ENCODE data around the gene P2RY8.
"Not testable (repeated sequence)": the region's sequence is repeated elsewhere in the genome, so short reads cannot be mapped to it uniquely, and the experiment has no call there.

Gene P2RY8, protein sequence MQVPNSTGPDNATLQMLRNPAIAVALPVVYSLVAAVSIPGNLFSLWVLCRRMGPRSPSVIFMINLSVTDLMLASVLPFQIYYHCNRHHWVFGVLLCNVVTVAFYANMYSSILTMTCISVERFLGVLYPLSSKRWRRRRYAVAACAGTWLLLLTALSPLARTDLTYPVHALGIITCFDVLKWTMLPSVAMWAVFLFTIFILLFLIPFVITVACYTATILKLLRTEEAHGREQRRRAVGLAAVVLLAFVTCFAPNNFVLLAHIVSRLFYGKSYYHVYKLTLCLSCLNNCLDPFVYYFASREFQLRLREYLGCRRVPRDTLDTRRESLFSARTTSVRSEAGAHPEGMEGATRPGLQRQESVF

GRCh38 chrX:1537031-1537715 is at the start of gene P2RY8:
P2RY8 (minus strand) TSS chrX:1537185; CDS start chrX:1466558, 70,627 bp downstream.
- peak; percentile 84 for DNase-seq

DNA sequence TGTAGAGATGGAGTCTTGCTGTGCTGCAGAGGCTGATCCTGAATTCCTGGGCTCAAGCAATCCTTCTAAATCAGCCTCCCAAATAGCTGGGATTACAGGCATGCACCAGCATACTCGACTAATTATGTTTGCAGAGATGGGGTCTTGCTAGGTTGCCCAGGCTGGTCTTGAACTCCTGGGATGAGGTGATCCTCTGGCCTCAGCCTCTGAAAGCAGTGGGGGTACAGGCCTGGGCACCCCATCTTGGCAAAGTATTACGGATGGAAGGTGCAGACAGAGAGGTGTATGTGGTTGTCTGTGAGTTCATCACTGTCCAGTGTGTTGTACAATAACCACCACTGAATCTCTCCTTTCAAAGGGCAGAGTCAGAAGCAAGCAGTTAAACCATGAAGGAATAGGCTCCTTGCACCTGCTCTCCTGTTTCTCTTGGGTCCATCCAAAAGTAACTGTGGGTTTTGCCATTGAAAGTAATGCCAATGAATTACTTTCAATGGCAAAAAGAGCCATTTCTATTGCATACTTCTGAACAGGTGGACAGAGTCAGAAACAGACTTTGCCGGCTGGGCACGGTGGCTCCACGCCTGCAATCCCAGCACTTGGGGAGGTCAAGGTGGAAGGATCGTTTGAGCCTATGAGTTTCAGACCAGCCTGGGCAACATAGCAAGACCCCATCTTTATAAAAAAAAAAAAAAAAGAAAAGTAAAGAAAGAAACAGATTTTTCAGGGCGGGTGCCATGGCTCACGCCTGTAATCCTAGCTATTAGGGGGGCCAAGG is 47.4 kb upstream of the P2RY8 start:
- no peak for DNase-seq

GRCh38 chrX:1582686-1583437 is 45.9 kb upstream of the P2RY8 start:
- DNase-seq: peak; percentile 83

DNA sequence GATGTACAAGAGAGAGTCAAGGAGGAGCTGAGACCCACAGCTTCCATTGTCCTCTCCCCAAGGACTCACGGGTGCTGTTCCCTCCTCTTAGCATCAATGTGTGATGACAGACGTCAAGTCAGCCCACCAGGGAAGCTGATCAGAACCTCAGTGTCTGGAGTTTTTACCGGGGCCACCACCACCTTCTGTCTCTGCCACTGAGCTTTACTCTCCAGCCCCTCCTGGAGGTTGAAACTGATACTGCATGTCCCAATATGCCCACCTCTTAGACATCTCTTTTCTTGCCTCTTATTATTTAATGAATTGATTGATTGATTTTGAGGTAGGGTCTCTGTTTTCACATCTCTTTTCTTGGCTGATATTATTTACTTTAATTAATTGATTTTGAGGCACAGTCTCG is 44.1 kb upstream of the P2RY8 start:
- peak; percentile 78 for DNase-seq

GRCh38 chrX:1578511-1579173 is 41.7 kb upstream of the P2RY8 start:
- DNase-seq: no peak

DNA sequence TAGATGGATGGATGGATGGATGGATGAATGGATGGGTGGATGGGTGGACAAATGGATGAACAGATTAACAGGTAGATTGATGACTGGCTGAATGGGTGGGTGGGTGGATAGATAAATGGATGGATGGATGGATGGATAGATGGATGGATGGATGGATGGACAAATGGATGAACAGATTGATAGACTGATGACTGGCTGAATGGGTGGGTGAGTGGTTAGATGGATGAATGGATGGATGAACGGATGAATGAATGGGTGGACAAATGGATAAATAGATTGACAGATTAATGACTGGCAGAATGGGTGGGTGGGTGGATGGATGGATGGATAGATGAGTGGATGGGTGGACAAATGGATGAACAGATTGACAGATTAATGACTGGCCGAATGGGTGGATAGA is 40.9 kb upstream of the P2RY8 start:
- DNase-seq: no peak

GRCh38 chrX:1576201-1576992 is 39.4 kb upstream of the P2RY8 start:
- no peak for DNase-seq

GRCh38 chrX:1574181-1574580 is 37.2 kb upstream of the P2RY8 start:
- not testable (repeated sequence) for DNase-seq

DNA sequence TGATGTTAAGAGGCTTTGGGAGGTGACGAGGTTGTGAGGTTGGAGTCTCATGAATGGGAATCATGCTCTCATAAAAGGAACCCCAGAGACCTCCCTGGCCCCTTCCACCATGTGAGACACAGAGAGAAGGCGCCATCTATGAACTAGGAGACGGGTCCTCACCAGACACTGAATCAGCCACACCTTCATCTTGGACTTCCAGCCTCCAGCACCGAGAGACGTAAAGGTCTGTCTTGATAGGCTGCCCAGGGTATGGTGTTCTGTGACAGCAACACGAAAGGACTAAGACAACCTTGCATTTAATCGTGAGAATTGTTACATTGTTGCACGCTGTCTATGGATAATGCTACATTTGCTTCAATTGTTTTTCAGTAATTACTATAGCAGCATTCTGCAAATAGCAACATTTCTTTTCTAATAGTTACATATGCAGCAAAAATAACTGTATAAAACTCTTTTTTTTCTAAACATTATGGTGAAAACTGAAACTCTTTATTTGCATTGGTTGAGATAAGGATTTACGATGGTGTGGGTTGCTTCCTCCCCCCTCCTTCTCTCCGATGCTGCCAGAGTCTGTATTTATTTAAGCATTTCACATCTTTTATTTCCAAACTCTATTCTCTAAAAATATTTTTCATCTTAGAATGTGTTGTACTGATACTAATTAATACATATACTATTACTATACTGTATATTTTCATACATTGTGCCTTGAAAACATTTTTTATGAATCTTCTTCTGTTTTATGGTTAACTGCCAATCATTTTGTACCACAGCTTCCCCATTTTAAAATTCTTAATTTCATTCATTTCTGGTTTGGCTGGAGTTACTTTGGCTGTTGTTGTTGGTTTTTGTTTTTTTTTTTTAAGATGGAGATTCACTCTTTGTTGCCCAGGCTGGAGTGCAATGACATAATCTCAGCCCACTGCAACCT is 28.0 kb upstream of the P2RY8 start:
- no peak for DNase-seq

- DNase-seq: not testable (repeated sequence)
These were observed 27.1 kb upstream of the P2RY8 start for GRCh38 chrX:1564077-1564476.

- DNase-seq: no peak
These were observed 24.2 kb upstream of the P2RY8 start for GRCh38 chrX:1561164-1561563.

- no peak for DNase-seq
These were observed 21.9 kb upstream of the P2RY8 start for GRCh38 chrX:1558761-1559468.

DNA sequence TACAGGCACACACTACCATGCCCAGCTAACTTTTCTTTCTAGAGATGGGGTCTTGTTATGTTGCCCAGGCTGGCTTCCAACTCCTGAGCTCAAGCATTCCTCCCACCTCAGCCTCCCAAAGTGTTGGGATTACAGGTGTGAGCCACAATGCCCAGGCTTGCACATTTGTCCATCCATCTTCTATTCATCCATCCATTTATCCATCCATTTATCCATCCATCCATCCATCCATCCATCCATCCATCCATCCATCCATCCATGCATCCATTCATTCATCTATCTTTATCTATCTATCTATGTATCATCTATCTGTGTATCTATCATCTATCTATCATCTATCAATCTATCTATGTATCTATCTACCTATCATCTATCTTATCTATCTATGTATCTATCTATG is 20.5 kb upstream of the P2RY8 start:
- not testable (repeated sequence) for DNase-seq

DNA sequence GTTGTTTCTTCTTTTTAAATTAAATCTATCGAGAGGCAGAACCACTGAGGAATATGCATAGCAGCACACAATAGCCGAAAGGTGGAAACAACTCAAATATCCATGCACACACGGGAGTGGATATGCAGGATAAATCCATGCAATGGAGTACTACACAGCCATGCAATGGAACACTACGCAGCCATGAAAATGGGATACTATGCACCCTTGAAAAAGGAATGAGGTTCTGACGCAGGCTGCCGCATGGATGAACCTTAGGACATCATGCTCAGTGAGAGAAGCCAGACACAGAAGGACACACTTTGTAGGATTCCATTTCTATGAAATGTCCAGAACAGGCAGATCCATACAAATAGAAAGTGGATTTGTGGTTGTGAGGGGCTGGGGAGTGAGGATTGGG is 18.4 kb upstream of the P2RY8 start:
- DNase-seq: no peak

DNA sequence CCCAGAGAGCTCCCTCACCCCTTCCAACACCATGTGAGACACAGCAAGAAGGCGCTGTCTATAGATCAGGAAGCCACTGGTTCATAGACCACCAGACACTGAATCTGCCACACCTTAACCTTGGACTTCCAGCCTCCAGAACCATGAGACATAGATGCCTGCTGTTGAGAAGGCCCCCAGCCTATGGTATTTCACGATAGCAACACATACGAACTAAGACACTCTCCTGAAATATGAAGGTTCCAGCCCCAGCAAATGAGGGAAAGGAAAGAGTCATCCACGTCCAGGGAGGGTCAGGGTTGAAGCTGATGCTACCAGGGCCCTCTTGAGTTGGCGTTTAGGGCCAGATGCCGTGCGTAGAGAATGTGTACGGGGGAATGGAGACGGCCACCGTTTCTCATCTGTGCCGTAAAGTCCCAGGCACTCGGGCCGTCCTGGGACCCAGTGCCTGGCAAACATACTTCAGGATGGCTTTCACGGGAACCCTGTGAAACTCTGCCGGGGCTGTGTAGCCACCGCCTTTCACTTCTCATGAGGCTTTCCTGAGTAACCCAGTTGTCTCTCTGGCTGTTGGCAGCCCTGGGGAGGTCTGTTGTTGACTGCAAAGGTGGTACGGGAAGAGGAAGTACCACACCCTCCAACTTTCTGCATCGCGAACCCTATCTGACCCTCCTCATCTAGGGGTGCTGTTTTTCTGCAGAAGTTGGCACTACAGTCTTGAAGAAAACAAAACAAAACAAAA is 17.7 kb upstream of the P2RY8 start:
- DNase-seq: peak; percentile 42

DNA sequence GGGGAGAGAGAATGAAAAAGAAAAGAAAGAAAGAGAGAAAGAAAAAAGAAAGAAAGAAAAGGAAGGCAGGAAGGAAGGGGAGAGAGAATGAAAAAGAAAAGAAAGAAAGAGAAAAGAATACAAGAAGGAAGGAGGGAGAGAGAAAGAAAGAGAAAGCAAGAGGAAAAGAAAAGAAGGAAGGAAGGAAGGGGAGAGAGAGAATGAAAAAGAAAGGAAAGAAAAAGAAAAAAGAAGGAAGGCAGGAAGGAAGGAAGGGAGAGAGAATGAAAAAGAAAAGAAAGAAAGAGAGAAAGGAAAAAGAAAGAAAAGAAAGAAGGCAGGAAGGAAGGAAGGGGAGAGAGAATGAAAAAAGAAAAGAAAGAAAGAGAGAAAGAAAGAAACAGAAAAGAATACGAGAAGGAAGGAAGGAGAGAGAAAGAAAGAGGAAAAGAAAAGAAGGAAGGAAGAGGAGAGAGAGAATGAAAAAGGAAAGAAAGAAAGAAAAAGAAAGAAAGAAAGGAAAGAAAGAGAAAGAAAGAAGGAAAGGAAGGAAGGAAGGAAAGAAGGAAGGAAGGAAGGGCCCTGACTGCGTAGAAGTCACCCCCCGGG is 15.1 kb upstream of the P2RY8 start:
- no peak for DNase-seq

DNA sequence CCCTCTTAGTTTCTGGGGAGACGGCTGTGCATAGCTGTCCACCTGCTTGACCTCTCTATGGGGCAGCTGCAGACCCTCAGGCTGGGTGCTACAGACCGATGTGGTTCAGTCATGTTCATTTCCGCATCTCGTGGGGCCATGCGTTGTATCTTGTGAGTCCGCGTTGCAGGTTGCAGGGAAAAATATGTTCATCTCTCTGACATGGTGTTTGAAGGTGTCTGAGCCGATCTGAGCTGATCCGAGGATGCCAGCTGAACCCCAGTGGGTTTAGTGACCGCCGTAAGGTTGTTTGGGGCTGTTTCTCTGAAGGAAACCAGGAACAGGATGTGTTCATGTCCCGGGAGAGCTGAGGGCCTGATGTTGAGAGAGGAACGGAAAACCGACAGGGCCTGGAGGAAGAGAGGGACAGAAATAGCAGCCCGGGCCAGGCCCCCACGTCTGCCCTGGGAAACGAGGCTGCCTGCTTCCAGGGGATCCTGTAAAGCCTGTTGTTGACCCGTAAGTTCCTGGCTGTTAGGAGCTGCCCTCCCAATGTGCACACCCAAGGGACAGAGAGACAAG is 9.8 kb upstream of the P2RY8 start:
- no peak for DNase-seq

DNA sequence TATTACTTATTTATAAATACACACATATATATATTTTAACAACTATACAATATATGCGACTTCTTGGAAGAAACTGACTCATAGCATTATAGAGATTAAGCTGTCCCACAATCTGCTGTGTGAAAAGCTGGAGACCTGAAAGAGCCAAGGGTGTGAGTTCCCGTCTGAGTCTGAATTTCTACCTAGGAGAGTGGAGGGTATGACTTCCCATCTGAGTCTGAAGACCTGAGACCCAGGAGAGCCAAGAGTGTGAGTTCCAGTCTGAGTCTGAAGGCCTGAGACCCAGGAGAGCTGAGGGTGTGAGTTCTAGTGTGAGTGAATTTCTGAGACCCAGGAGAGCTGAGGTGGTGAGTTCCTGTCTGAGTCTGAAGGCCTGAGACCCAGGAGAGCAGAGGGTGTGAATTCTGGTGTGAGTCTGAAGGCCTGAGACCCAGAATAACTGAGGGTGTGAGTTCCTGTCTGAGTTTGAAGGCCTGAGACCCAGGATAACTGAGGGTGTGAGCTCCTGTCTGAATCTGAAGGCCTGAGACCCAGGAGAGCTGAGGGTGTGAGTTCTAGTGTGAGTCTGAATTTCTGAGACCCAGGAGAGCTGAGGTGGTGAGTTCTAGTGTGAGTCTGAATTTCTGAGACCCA is 8.9 kb upstream of the P2RY8 start:
- no peak for DNase-seq

All from activated naive CD4-positive, alpha-beta T cell treated with Interleukin-2 at 50 U/mL for 16 hours (primary cell).